ENCODE data around the gene PICALM. TPM values are rescaled to one million over a fixed set of nuclear protein-coding genes. Genes with fewer than 3 reads are reported as not detected.

Gene PICALM
- total RNA-seq, 4 donors from 2014 or later = 287 to 339 (median 313) TPM

DNA sequence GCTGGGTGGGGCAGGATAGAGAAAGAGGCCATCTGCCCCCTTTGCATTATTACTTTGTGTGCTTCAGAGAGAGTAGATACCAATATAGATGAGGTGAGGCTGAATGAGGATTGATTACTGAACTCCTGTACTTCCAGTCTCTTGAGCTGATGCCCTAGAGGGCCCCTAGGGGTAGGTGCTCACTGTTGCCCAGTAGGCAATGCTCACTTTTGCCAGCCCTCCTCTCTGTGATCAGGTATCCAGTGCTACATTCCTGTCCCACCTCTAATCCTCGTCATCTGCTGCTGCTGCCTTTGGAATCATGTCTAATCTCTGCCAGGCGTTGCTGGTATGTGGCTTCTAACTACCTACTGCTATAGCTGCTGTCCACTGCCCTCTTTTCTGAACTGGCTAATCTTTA lies 156.5 kb downstream of the PICALM start:
- H3K4me1 ChIP-seq = no peaks in the 10 kb centered on the region

More for the DNA sequence above, 156.5 kb downstream of the PICALM start:
- Histone ChIP-seq H3K27ac (no peak overlapping the region), H3K4me3 (no peak overlapping the region), H3K9me3 (peaks cover 0 to 6% (median 0%) of the 10 kb centered on the region in 4 donors), H3K27me3 (no peaks in the 10 kb centered on the region), H3K36me3 (no peaks in the 10 kb centered on the region)
- WGBS, 2 donors = 71 to 81% methylated on average over 2 of the region's 2 CpGs
- no peak for DNase-seq (ENCODE audit: low spot score in 2 of 2)
- no peak for TF ChIP-seq EP300 (IDR thresholded peaks at IDR 0.05)
- TF ChIP-seq, protein P1, sequence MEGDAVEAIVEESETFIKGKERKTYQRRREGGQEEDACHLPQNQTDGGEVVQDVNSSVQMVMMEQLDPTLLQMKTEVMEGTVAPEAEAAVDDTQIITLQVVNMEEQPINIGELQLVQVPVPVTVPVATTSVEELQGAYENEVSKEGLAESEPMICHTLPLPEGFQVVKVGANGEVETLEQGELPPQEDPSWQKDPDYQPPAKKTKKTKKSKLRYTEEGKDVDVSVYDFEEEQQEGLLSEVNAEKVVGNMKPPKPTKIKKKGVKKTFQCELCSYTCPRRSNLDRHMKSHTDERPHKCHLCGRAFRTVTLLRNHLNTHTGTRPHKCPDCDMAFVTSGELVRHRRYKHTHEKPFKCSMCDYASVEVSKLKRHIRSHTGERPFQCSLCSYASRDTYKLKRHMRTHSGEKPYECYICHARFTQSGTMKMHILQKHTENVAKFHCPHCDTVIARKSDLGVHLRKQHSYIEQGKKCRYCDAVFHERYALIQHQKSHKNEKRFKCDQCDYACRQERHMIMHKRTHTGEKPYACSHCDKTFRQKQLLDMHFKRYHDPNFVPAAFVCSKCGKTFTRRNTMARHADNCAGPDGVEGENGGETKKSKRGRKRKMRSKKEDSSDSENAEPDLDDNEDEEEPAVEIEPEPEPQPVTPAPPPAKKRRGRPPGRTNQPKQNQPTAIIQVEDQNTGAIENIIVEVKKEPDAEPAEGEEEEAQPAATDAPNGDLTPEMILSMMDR (IDR thresholded peaks at IDR 0.05) = no peak
- no peak for TF ChIP-seq POLR2A (IDR thresholded peaks at IDR 0.05)

Other genes starting within 250 kb of the PICALM start
- not detected for gene CCDC83, start 213.7 kb downstream of the PICALM start, total RNA-seq
- 10 to 100 TPM; 13.3 to 18.4 (median 16.7) TPM for gene EED, start 175.7 kb upstream of the PICALM start, total RNA-seq
- gene HIKESHI, start 233.2 kb upstream of the PICALM start, total RNA-seq = 10 to 100 TPM; 31.2 to 40.6 (median 33.4) TPM

Measured in tibial nerve (tissue), 4 donors.